GM19468 (cell line): ENCODE measurements around the gene ATG10.
"Not testable (repeated sequence)": the region's sequence is repeated elsewhere in the genome, so short reads cannot be mapped to it uniquely, and the experiment has no call there.

Experiments used
- ATAC-seq: cut with Tn5 transposase; IDR thresholded peaks from one replicate; pipeline ENCODE4 v1.9.1; 2021; ENCODE audit warnings: mild to moderate bottlenecking, moderate library complexity, moderate number of reproducible peaks; ENCODE audit not compliant: unreplicated experiment; ENCODE audit errors: extremely low read depth

The ATG10 gene

GRCh38 chr5:81980598-81981260 lies 8.9 kb downstream of the ATG10 start:
- no peak for ATAC-seq

DNA sequence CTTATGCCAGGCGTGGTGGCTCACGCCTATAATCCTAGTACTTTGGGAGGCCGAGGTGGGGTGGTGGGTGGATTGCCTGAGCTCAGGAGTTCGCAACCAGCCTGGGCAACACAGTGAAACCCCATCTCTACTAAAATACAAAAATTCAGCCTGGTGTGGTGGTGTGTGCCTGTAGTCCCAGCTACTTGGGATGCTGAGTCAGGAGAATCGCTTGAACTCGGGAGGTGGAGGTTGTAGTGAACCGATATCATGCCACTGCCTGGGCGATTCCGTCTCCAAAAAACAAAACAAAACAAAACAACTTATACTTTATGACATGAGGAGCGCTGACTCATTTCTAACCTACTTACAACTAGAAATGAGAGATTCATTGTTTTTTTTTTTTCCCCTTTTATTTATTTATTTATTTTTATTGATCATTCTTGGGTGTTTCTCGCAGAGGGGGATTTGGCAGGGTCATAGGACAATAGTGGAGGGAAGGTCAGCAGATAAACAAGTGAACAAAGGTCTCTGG lies 10.4 kb downstream of the ATG10 start:
- not testable (repeated sequence) for ATAC-seq

GRCh38 chr5:81983148-81983547 lies 11.3 kb downstream of the ATG10 start:
- ATAC-seq = not testable (repeated sequence)

DNA sequence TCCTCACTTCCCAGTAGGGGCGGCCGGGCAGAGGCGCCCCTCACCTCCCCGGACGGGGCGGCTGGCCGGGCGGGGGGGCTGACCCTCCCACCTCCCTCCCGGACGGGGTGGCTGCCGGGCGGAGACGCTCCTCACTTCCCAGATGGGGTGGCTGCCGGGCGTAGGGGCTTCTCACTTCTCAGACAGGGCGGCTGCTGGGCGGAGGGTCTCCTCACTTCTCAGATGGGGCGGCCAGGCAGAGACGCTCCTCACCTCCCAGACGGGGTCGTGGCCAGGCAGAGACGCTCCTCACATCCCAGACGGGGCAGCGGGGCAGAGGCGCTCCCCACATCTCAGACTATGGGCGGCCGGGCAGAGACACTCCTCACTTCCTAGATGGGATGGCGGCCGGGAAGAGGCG lies 11.7 kb downstream of the ATG10 start:
- ATAC-seq = not testable (repeated sequence)

DNA sequence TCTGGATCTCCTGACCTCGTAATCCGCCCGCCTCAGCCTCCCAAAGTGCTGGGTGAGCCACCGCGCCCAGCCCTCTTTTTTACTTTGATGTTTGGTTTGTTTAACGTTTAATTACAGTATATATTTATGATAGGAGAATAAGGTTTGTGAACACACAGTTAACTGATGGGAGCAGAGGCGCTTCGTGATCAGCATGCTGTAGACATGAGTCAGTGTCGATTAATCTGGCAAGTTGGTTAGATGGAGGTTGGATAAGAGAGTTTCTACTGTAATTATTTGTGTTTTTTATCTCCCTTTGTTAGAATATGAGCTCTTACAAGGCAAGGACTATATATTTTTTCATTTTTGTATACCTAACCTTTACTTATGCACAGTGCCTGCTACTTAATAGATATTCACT lies 14.3 kb downstream of the ATG10 start:
- no peak for ATAC-seq

- no peak for ATAC-seq
These were observed 17.4 kb downstream of the ATG10 start for GRCh38 chr5:81989204-81989603.

- ATAC-seq = no peak
These were observed 22.9 kb downstream of the ATG10 start for GRCh38 chr5:81994679-81995078.

DNA sequence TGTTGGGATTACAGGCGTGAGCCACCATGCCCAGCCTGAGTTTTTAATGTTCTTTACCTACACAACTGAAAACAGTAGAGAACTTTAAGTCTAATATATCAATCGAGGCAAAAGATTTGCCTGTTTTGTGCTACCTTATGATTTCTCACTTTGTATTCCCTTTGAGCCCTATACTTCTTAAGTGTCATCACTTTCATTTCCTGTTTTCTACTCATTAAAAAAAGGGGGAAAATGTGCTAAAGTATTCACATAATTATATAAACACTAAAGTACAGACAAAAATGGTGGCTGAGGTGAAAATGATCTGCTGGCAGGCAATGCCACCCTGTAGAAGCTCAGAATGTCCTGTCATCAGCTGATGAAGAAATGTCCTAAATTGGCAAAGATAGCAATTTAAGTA lies 23.6 kb downstream of the ATG10 start:
- no peak for ATAC-seq

DNA sequence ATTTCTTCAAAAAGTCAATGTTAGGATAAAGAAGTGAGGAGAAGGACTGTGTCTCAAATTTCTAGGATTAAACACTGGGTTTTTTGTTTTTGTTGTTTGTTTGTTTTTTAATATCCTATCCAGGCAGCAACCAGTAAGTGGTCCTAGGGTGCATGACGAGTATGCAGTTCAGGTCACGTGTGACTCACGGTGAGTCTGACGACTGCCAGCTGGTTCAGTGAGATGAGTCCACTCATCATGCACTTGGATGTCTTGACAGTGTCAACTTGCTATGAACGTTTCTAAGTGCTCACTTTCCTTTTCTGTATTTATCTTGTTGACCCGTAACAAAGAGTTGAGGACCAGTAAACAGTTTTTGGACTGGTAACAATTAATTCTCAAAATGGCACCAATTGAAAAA lies 32.7 kb downstream of the ATG10 start:
- no peak for ATAC-seq

DNA sequence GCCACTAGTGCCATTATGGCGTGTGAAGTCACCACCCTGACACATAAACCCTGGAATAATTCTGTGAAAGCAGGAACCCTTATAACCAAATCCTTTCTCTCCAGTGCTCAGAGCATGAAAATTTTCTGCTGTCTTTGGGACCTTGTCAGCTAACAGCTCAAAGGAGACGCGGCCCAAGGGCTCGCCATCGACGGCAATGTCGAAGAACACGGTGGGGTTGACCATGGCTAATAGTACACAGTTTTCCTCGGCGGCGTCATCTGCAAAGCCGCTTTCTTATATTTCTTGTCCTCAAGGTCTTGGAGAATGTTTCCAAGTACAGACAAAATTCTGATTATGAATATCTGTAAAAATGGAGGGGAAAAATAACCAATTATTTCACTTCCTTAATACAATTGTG lies 38.0 kb downstream of the ATG10 start:
- not testable (repeated sequence) for ATAC-seq

DNA sequence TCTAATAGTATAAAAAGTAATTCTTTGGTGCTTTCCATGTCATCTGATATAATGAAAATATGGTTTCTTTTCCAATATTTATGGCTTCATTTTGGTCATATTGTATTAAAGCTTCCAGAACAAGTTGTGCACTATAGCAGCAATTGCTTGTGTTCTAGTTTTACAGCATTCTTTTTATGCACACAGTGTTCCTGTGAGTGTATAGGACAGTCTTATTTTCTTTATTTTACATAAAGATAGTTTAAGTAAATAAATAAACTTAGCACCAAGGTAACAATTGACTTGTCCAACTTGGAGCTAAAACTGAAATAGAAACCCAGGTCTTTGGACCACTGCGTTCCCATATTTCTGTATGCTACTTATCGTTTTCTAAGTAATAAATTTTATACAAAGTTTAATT lies 38.9 kb downstream of the ATG10 start:
- ATAC-seq = no peak

DNA sequence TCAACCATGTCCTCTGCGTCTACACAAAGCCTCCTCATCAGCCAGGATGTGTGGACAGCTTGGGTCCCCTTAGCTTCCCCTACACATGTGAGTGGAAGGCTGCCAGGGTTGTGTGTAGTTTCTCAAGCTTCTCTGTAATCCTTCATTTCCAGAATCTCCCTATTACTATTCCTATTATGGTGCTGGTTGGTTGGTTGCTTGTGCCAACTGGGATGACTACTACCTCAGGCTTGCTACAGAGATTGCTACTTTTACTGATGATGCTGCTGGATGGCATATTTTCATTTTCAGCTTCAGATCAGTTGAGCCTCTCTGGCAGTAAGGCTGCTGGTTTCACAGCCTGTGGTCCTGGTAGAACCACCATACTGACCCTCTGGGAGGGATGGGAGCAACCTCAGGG lies 39.9 kb downstream of the ATG10 start:
- ATAC-seq = no peak

DNA sequence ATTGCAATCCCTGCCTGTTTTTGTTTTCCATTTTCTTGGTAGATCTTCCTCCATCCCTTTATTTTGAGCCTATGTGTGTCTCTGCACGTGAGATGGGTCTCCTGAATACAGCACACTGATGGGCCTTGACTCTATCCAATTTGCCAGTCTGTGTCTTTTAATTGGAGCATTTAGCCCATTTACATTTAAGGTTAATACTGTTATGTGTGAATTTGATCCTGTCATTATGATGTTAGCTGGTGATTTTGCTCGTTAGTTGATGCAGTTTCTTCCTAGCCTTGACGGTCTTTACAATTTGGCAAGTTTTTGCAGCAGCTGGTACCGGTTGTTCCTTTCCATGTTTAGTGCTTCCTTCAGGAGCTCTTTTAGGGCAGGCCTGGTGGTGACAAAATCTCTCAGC lies 42.8 kb downstream of the ATG10 start:
- not testable (repeated sequence) for ATAC-seq

- ATAC-seq = no peak
These were observed 46.6 kb downstream of the ATG10 start for GRCh38 chr5:82018462-82018861.

GRCh38 chr5:82019342-82020138 lies 47.7 kb downstream of the ATG10 start:
- no peak for ATAC-seq

DNA sequence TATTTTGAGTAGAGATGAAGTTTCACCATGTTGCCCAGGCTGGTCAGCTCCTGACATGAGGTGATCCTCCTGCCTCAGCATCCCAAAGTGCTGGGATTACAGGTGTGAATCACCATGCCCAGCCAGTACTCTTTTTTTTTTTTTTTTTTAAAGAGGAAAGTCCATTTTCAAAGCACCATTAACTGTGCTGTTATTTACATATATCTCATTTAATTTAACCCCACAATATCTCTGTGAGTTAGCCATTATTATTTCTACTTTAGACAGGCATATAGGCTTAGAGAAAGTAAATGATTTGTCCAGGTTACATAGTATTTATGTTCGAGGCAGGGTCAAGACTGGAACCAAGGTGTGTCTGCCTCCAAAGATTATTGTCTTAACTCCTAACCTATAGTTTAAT lies 50.7 kb downstream of the ATG10 start:
- ATAC-seq = no peak

- ATAC-seq = no peak
These were observed 51.8 kb downstream of the ATG10 start for GRCh38 chr5:82023644-82024043.

DNA sequence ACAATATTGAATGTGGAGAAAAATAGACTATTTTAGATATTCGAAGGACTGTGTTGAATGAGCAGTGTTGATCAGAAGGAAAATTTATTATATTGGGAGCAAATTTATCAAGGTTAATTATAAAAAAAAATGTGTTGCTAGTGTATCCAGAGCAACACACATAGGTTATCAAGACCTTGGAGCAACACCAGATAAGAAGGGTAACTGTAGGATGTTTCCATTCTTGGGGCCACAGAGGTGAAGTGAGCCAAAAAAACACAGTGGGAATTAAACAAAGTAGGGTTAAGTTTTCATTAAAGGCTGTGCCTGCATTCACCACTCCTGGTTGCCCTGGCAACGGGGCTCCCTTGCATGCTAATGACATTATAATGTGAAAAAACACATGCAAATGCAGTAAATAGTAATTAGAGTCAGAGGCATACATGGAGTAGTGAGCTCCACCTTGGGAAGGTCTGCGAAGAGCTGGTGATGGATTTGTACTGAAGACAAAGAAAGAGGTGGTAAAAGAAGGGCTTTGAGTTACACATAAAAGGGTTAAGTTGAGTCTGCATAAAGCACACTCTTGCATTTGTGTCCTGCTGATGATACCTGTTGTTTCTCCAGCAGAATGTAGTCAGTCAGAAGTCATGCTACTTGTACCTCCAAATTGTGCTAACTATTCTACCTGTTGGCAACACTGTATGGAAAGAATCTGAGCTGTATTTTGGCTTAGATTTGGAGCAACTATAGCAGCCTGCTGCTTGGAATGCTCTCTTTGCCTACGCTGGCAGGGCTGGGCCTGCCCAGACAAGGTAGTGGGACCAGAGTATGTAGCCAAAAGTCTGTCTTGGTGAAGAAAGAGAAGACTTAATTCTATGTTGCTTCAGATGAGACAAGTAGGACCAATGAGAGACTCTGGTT lies 59.6 kb downstream of the ATG10 start:
- no peak for ATAC-seq

- not testable (repeated sequence) for ATAC-seq
These were observed 71.1 kb downstream of the ATG10 start for GRCh38 chr5:82042894-82043293.

GRCh38 chr5:82044010-82044409 lies 72.2 kb downstream of the ATG10 start:
- ATAC-seq = no peak
